NCI-H82 (cell line): ENCODE measurements around the gene FYCO1.
"Not testable (repeated sequence)": the region's sequence is repeated elsewhere in the genome, so short reads cannot be mapped to it uniquely, and the experiment has no call there.

Experiments
- DNase-seq: peaks from one replicate; lab custom pipeline; 2025; lab: John Stamatoyannopoulos, UW

The FYCO1 gene

DNA sequence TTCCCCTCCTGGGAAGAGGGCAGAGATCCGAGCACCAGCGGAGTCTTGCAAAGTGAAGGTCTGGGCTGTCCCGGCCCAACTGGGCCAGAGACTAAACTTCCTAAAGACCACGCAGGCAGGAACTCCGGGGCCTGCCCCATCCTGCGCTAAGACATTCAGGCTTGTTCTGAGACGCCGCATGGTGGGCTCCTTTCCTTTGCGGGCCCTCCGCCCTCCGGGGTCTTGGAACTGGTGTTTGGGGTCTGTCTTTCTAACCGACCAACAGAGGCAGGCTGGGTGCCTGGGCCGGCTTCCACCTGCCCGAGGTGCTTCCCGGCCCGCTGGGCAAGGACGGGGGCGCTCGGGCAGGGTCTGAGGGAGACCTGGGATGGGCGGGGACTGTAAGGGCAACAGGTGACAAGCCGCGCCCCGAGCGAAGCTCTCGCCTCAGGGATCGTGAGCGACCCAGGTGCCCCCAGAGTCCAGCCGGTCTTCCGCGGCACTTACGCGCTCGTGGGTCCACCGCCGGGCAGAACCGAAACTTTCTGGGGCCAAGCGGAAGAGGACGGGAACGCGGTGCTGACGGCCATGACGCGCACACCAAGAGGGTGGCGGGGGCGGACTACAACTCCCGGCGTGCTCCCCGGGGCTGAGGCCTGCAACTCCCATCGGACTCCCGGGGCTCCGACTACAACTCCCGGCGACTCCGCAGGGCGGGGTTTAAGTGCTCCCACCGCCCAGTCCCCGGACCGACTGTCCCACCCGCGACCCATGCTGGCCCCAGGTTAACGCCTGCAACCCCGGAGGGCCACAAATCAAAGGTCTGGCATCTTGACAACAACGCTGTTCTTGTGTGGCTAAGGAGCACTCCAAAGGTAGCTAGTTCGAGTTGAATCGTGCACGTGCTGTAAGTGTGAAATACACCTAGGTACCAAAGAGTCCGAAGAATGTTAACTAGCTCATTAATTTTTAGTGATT is at the start of gene FYCO1:
TSS of gene FYCO1 (minus strand) at position 589 of the 957 bp plus-strand sequence. CDS start 10,914 bp downstream, outside the sequence.
- DNase-seq = peak; percentile 94

DNA sequence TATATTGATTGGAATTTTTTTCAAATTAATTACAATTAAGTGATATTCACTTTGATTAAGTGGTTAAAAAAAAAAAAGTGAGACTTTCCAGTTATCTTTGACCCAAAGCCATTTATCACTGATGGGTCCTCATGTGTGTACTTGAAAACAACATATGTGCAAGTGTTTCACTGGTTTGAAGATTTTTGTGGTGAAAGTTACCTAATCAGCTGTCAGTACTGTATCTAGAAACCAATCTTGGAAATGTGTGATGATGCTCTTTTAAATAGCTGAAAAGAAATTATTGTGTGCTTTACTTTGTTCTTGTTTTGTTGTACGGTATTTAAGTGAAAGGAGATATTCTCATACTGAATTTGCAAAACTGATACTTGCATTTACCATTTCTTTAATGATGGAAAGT is 43.3 kb upstream of the FYCO1 start:
- no peak for DNase-seq

DNA sequence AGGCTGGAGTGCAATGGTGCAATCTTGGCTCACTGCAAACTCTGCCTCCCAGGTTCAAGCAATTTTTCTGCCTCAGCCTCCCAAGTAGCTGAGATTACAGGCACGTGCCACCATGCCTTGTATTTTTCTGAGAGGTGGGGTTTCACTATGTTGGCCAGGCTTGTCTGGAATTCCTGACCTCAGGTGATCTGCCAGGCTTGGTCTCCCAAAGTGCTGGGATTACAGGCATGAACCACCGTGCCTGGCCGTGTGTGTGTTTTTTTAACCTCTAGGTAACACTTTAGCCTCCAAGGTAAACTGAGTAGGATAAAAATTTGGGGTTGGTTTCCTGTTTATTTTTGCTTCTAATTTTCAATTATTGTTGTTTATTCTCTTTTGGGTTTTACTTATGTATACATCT is 42.4 kb upstream of the FYCO1 start:
- not testable (repeated sequence) for DNase-seq

DNA sequence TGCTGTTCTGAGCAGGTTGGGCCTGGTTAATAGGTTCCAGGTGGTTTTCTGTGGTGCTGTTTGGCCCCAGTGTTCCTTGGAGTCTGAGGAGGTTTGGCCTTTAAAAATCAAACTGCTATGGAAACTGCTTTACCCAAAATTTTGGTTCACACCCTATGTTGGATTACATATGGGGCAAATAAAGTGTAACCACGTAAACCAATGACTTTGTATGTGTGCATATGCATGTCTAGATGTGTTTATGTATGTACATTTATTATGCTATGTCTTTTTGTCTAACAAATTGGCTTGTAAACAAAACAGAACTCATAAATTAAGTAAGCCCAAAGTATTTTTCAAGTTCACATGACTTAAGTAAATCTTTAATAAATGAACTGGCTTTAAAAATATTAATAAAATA is 40.6 kb upstream of the FYCO1 start:
- no peak for DNase-seq

DNA sequence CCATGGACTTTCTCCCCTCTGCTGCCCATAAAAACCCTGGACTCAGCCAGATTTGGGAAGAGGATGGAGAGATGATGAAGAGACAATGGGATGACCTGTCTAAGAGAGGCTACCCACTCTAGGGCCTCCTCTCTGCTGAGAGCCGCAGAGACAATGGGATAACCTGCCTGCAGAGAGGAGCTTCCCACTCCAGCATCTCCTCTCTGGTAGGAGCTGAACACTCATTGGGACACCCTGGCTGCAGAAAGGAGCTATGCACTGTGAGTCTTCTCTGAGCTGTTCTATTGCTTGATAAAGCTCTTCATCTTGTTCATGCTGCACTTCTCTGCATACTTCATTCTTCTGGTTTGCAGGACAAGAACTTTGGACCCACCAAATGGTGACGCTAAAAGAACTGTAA is 36.1 kb upstream of the FYCO1 start:
- DNase-seq = no peak

DNA sequence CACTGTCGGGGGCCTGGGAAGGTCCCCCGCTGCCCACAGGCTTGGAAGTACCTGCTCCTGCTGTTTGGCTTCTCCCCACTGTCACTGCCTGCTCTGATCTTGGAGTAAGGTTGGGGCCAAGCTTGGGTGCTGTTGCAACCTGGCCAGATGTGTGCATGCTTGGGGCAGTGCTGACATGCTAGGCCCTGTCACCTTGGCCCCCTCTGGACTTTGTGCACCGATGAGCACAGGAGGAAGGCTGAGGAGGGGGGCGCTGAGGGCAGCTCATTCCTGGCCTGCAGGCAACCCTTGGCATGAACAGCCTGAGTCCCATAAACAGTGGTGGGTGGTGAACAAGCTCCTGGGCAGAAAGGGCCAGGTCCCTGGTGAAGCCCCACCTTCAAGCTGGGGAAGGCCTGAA is 35.6 kb upstream of the FYCO1 start:
- no peak for DNase-seq

DNA sequence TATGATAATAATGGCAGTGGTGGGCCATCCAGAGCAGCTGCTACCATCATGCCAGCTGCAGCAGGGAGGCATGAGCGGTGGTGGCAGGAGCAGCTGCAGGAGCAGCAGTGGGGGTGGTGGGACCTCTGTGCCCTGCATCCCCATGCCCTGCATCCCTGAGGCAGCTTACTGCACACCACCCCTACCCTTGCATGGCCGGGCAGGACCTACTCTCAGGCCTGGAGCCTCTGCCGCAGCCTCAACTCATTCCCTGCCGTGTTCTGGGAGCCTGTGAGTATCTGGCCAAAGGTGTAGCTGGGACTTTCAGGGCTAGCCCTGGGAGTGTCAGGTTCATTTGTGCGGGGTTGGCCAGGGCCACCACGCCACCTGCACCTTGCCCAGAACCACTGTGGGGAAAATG is 35.0 kb upstream of the FYCO1 start:
- DNase-seq = no peak

DNA sequence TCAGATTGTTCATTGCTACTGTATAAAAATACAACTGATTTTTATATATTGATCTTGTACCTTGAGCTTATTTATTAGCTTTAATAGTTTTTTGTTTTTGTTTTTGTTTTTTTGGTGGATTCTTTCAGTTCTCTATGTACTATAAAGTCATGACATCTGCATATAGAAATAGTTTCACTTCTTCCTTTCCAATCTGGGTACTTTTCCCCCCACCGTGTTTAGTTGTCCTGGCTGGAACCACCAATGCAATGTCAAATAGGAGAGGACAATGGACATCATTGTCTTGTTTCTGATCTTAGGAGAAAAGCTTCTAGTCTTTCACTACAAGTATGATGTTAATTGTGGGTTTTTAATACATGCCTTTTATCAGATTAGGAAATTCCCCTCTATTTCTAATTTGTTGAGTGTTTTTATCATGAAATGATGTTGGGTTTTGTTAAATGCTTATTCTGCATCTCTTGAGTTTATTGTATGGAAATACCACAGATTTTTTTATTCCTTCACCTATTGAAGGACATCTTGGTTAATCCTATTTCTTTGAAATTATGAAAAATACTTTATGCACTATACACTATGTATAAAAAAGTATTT is 34.4 kb upstream of the FYCO1 start:
- DNase-seq = no peak

DNA sequence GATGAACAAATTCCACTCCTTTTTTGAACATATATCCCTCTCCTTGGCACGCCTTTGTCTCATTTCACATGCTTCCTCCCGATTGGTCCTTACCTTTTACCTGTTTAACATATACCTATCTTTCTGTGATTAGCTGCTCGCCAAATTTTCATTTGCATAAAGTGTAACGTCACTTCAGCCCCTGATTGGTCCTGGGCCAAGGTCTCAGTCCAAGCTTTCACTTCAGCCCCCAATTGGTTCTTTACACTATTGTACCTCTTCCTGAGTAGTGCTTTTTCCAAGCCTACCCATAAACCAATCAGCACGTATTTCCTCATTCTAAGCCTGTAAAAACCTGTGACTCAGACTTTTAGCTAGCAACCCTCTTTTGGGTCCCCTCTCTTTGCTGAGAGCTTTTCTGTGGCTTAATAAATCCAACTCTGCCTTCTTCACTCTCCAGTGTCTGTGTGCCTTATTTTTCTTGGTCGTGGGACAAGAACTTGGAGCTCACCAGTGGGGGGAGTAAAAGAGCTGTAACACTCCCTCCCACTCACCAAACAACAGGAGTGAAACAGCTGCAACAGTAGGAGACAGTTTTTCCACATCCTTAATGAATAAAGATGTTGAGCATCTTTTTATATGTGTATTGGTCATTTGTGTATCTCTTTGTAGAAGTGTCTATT is 32.2 kb upstream of the FYCO1 start:
- no peak for DNase-seq

DNA sequence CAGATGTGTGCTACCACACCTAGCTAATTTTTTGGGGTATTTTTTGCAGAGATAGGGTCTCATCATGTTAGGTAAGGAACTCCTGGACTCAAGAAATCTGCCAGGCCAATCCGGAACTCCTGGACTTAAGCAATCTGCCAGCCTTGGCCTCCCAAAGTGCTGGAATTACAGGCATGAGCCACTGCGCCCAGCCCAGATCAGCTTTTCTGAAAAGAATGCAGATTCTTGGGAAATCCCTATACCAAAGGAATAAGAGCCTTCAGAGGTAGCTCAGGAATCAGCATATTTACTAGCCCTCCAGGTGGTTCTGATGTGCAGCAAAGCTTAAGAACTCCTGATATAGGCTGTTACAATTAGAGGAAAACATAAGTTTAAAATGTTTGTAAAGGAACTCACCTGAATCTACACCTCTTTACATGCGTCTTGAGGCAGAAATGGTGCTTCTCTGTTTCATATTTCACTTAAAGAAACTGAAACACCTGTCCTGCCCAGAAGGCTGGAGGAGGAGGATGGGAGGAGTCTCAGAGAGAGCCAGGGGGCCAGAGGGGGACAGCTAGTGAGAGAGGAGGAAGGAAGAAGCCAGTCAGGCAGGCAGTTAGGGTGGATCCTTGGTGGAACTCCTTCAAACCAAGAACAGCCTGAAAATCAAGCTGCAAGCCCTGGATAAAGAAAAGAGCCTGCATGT is 31.5 kb upstream of the FYCO1 start, which contains the start of gene XCR1:
TSS of gene XCR1 (minus strand) at position 463 of the 685 bp plus-strand sequence. CDS start 5,536 bp downstream, outside the sequence.
- no peak for DNase-seq

DNA sequence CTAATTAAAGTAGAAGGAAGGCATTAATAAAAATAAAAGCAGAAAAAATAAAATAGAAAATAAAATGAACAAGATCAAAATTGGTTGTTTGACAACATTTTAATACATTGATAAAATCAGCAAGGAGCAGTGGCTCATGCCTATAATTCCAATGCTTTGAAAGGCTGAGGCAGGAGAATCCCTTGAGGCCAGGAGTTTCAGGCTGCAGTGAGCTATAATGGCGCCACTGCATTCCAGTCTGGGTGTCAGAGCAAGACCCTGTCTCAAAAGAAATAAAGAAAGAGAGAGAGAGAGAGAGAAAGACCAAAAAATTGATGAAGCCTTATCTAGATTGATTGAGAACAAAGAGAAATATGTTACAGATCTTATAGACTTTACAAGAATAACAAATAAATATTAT is 29.5 kb upstream of the FYCO1 start:
- no peak for DNase-seq

DNA sequence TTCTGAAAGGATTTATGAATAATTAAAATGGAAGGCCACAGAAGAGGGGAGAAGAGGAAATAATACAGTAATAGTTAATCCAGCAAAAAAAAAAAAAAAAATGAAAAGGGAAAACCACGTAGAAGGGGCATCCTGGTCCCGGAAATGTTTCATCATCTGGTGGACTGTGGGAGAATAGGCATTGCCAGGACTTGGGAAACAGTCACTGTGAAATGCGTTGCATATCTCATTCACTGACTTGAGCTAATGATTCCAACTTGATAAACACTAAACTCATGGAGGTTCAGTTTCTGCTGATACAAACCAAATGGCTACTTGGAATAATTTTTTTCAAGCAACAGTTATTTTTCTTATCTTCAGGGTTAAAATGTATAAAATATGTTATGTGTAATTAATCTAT is 28.5 kb upstream of the FYCO1 start:
- no peak for DNase-seq

DNA sequence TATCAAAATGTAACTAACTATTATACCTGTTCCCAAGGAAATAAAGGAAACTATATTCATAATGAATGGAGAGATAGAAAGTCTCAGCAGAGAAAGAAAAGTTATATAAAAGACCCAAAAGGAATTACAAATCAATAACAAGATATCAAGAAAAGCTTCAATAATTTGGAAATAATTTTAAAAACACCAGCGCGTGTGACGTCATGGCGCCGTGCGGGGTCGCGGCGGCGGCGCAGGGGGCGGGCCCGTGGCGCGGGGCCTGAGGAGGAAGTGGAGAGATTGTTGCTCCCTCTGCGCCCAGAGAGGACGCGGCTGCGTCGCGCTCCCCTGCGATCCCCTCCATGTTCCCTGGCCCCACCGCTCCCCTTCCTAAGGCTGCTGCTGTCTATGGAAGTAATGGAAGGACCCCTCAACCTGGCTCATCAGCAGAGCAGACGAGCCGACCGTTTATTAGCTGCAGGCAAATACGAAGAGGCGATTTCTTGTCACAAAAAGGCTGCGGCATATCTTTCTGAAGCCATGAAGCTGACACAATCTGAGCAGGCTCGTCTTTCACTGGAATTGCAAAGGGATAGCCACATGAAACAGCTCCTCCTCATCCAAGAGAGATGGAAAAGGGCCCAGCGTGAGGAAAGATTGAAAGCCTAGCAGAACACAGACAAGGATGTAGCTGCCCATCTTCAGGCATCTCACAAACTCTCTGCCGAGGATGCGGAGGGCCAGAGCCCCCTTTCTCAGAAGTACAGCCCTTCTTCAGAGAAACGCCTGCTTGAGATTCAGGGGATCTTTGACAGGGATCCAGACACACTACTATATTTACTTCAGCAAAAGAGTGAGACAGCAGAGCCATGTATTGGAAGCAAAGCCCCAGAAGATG is 27.5 kb upstream of the FYCO1 start:
- DNase-seq = no peak

DNA sequence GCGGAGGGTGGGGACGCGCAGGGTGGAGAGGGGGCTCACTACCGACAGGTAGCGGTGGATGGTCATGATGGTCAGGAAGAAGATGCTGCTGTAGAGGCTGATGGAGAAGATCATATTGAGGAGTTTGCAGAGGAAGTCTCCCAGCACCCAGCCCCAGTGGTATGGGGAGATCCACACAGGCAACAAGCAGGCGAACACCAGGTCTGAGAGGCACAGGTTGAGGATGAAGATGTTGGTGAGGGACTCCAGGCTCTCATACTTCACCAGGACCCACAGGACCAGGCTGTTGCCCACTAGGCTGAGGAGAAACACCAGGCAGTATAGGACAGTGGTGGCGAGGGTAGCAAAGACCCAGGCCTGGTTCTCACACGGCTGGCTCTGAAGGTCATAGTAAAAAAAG is 25.9 kb upstream of the FYCO1 start:
- DNase-seq = no peak

DNA sequence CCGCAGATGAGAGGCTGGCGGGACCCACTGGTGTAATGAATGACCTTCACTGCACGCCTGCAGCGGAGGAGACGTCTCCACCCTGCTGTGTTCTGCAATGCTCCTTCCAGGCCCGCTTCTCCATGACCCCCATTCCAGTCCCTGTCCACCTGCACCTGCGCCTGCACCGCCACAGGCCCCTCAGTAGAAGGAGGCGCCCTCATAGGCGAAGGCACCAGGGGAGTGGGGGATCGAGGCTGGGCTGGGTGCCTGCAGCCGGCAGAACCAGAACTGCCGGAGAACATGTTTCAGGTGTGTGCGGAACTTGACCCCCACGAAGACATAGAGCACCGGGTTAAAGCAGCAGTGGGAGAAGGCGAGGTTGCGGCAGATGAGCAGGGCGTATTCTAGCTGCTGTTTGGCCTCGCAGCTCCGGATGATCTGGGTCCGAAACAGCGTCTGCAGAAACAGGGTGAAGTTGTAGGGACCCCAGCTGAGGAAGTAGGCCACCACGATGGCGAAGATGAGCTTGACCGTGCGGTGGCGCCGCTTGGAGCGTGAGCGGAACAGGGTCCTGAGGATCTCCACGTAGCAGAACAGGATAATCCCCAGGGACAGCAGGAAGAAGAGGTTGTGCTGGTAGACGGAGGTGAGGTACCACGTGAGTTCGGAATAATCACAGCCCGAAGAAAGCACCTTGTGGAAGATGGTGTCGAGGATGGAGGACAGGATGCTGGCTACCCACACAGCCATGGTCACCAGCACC is 25.3 kb upstream of the FYCO1 start:
- no peak for DNase-seq

DNA sequence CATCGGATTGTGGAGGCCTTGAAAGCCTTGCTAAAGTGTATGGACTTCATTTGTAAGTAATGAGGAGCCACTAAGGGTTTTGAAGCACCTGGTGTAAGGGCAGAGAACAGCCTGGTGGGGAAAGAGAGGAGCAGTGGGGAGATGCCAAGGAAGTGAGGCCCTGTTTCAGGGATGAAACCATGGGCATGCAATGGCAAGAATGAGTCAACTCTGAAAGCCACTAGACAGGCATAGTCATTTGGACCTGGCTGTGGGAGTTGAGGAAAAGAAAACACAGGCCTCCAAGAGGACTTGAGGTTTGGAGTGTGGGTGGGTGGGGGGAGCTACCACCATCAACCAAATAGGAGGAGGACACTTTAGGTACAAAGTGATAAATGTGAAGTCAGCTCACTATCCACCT is 24.1 kb upstream of the FYCO1 start:
- no peak for DNase-seq

DNA sequence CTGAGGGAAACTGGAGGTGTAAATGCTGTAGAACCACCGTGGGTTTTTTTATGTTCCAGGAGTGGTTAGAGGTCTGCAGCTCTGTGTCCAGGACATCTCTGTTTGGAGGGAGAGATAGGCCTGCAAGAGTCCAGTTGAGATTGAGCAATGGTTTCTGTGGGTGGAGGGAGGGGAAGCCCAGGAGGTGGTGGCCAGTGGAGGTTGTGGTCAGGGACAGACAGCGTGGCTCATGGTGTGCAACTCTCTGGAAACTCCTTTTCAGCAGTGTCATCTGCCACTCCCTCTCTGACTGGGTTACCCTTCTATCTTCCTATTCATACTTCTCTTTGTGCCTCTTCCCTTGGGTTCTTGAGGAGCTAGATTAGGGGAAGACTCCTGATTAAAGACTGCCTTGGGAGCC is 22.1 kb upstream of the FYCO1 start:
- DNase-seq = no peak

DNA sequence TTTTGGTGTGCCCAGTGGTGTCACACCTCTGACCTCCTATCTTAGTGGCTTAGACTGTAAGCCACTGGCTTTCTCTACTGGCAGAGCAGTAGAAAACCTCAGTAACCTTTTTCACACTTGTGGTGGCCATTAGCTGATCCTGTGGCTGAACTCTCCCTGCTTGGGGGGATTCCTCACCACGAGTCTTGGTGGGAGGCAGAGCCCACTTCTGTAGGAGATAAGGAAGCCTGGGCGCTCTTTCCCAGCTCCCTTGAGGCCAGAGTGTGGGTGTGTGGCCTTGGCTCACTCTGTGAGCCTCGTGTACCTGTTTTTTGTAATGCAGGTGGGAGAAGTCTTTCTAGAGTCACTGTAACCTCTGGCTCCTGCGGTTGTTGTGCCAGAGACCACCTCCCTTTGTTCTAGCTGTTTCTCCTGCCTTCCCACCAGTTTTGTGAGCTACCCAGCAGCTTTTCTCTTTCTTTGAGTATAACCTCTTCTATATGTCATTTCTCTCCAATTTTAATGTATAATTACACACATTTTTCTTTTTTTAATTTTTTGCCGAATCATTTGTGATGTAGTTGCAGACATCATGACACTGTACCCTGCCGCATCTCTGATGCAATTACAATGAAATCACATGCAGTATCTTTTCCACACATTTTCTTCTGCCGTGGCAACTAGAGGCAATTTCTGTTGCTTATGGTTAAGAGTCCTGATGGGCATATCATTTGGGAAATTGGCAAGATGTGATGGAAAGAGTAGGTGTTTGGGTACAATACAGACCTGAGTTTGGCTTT is 17.9 kb upstream of the FYCO1 start:
- no peak for DNase-seq

DNA sequence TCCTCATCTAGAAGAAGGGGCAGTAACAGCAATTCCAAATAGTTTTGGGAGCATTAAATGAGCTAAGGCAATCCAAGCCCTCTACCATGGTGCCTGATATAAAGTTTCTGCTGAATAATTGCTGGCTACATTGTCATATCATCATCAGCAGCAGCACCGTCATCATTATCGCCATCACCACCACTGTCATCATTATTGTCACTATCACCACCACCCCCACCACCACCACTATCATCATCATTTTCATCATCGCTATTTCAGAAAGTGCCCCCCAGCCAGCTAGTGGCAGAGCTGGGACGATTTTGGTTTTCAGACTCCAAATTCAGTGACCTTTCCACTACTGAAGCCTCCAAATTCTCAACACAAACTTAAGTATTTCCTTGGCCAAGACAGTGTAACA is 16.6 kb upstream of the FYCO1 start:
- DNase-seq = no peak
